Measurements from ENCODE around the gene NISCH.

DNA sequence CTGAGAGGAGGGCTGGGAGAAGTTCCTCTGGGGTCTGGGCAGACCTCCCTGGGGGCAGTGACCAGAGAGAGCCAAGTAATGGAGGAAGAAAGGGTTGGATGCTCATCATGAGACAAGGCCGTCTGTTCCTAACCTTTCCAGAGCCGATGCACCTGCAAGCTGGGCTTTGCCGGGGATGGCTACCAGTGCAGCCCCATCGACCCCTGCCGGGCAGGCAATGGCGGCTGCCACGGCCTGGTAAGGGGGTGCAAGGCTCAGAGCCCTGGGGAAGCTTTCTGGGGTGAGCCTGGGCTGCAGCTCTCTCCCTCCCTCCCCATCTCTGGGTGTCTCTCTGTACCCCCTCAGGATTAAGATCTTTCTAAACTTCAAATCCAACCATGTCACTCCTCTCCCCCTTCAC, 56.1 kb downstream of the NISCH start:
- TF ChIP-seq, protein P1, sequence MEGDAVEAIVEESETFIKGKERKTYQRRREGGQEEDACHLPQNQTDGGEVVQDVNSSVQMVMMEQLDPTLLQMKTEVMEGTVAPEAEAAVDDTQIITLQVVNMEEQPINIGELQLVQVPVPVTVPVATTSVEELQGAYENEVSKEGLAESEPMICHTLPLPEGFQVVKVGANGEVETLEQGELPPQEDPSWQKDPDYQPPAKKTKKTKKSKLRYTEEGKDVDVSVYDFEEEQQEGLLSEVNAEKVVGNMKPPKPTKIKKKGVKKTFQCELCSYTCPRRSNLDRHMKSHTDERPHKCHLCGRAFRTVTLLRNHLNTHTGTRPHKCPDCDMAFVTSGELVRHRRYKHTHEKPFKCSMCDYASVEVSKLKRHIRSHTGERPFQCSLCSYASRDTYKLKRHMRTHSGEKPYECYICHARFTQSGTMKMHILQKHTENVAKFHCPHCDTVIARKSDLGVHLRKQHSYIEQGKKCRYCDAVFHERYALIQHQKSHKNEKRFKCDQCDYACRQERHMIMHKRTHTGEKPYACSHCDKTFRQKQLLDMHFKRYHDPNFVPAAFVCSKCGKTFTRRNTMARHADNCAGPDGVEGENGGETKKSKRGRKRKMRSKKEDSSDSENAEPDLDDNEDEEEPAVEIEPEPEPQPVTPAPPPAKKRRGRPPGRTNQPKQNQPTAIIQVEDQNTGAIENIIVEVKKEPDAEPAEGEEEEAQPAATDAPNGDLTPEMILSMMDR (IDR thresholded peaks at IDR 0.05) = no peak
- TF ChIP-seq POLR2A (IDR thresholded peaks at IDR 0.05) = no peak
- no peak for TF ChIP-seq POLR2AphosphoS5 (IDR thresholded peaks at IDR 0.05)

Measured in breast epithelium (tissue), 3 donors.